Activated naive CD4-positive, alpha-beta T cell treated with anti-CD3 and anti-CD28 coated beads, Interleukin-2, amount 10 ng/mL, durations not matched to agents 7 days and 5 days (primary cell): ENCODE measurements around the gene GLS.
A peak's percentile ranks its signal among the peaks of the same experiment; 100 is the strongest.

Source experiments
- CTCF ChIA-PET: fragments of 350-600 bp; sonication (Branson Sonifier 250); formaldehyde crosslinking; loops from one replicate; lab custom pipeline; 2021; ENCODE audit warnings: antibody characterized with exemption; lab: Charles Lee
- DNase-seq: peaks from one replicate; pipeline ENCODE4 v3.0.0-alpha.2; 2020
- H3K27ac Mint-ChIP-seq: one replicate; pipeline ENCODE4 v1.8.0; 2021; ENCODE audit warnings: mild to moderate bottlenecking, moderate library complexity, mixed read lengths
- H3K27me3 Mint-ChIP-seq: one replicate; pipeline ENCODE4 v1.8.0; 2021; ENCODE audit warnings: mild to moderate bottlenecking, mixed read lengths
- H3K36me3 Mint-ChIP-seq: one replicate; pipeline ENCODE4 v1.8.0; 2021; ENCODE audit warnings: mixed read lengths
- H3K4me1 Mint-ChIP-seq: one replicate; pipeline ENCODE4 v1.8.0; 2021; ENCODE audit warnings: mixed read lengths
- H3K4me3 Mint-ChIP-seq: one replicate; pipeline ENCODE4 v1.8.0; 2021; ENCODE audit warnings: mild to moderate bottlenecking, moderate library complexity, mixed read lengths
- H3K9me3 Mint-ChIP-seq: one replicate; pipeline ENCODE4 v1.8.0; 2021; ENCODE audit warnings: mixed read lengths

Gene GLS

GRCh38 chr2:190965580-190966222 lies 85.1 kb downstream of the GLS start:
- Mint-ChIP-seq H3K4me1 (peaks cover 49% of the 10 kb centered on the region), H3K36me3 (peaks cover 80% of the 10 kb centered on the region), H3K27me3 (no peaks in the 10 kb centered on the region), H3K9me3 (no peaks in the 10 kb centered on the region), H3K4me3 (no peak overlapping the region), H3K27ac (peak overlapping the region; percentile 14)
- CTCF ChIA-PET = interaction anchor here (1.0 to 1.6 kb wide), 3 partner anchors 47 to 182 kb away, joined by 3 to 4 read pairs (median 3); no protein-coding TSS in a partner anchor
- DNase-seq = no peak

GRCh38 chr2:190968522-190968921 lies 87.9 kb downstream of the GLS start:
- CTCF ChIA-PET = interaction anchor here (1.6 to 1.9 kb wide), 2 partner anchors 118 to 188 kb away, joined by 4 to 9 read pairs; no protein-coding TSS in a partner anchor
- Mint-ChIP-seq H3K4me3 (no peak overlapping the region), H3K36me3 (peaks cover 80% of the 10 kb centered on the region), H3K27me3 (no peaks in the 10 kb centered on the region), H3K27ac (no peak overlapping the region), H3K4me1 (peaks cover 59% of the 10 kb centered on the region), H3K9me3 (no peaks in the 10 kb centered on the region)
- DNase-seq = no peak

- peaks cover 82% of the 10 kb centered on the region for H3K36me3 Mint-ChIP-seq
- CTCF ChIA-PET = no interaction called here
- H3K27ac Mint-ChIP-seq = peak overlapping the region; percentile 78
- no peak for DNase-seq
- no peaks in the 10 kb centered on the region for H3K27me3 Mint-ChIP-seq
- H3K4me3 Mint-ChIP-seq = no peak overlapping the region
- H3K4me1 Mint-ChIP-seq = peaks cover 55% of the 10 kb centered on the region
- no peaks in the 10 kb centered on the region for H3K9me3 Mint-ChIP-seq
Measured at GRCh38 chr2:190970160-190970559, 89.5 kb downstream of the GLS start.

- Mint-ChIP-seq H3K27me3 (no peaks in the 10 kb centered on the region), H3K27ac (peak overlapping the region; percentile 42), H3K9me3 (no peaks in the 10 kb centered on the region), H3K36me3 (peaks cover 84% of the 10 kb centered on the region), H3K4me1 (peaks cover 55% of the 10 kb centered on the region), H3K4me3 (no peak overlapping the region)
- CTCF ChIA-PET = no interaction called here
- DNase-seq = no peak
Measured at GRCh38 chr2:190970873-190971506, 90.4 kb downstream of the GLS start.

GRCh38 chr2:190972213-190972612 lies 91.6 kb downstream of the GLS start:
- Mint-ChIP-seq H3K27ac (peak overlapping the region; percentile 80), H3K4me1 (peaks cover 56% of the 10 kb centered on the region), H3K4me3 (no peak overlapping the region), H3K36me3 (peaks cover 82% of the 10 kb centered on the region), H3K9me3 (no peaks in the 10 kb centered on the region), H3K27me3 (no peaks in the 10 kb centered on the region)
- CTCF ChIA-PET = interaction anchor here (0.8 kb wide), 1 partner anchor 16 kb away, joined by 3 read pairs; no protein-coding TSS in a partner anchor
- no peak for DNase-seq

- peaks cover 83% of the 10 kb centered on the region for H3K36me3 Mint-ChIP-seq
- peaks cover 60% of the 10 kb centered on the region for H3K4me1 Mint-ChIP-seq
- H3K4me3 Mint-ChIP-seq = no peak overlapping the region
- no peak overlapping the region for H3K27ac Mint-ChIP-seq
- no peaks in the 10 kb centered on the region for H3K9me3 Mint-ChIP-seq
- CTCF ChIA-PET = interaction anchor here (0.8 kb wide), 1 partner anchor 15 kb away, joined by 3 read pairs; no protein-coding TSS in a partner anchor
- H3K27me3 Mint-ChIP-seq = no peaks in the 10 kb centered on the region
- no peak for DNase-seq
Measured at GRCh38 chr2:190972846-190973245, 92.2 kb downstream of the GLS start.

- peaks cover 83% of the 10 kb centered on the region for H3K36me3 Mint-ChIP-seq
- H3K27ac Mint-ChIP-seq = peak overlapping the region; percentile 74
- CTCF ChIA-PET = no interaction called here
- no peak for DNase-seq
- no peaks in the 10 kb centered on the region for H3K27me3 Mint-ChIP-seq
- H3K4me3 Mint-ChIP-seq = no peak overlapping the region
- H3K9me3 Mint-ChIP-seq = no peaks in the 10 kb centered on the region
- H3K4me1 Mint-ChIP-seq = peaks cover 60% of the 10 kb centered on the region
Measured at GRCh38 chr2:190973262-190973661, 92.6 kb downstream of the GLS start.

GRCh38 chr2:190973726-190974628 lies 93.4 kb downstream of the GLS start:
- no peak overlapping the region for H3K4me3 Mint-ChIP-seq
- H3K9me3 Mint-ChIP-seq = no peaks in the 10 kb centered on the region
- H3K27ac Mint-ChIP-seq = peak overlapping the region; percentile 74
- H3K4me1 Mint-ChIP-seq = peaks cover 65% of the 10 kb centered on the region
- no peak for DNase-seq
- H3K36me3 Mint-ChIP-seq = peaks cover 86% of the 10 kb centered on the region
- no peaks in the 10 kb centered on the region for H3K27me3 Mint-ChIP-seq
- CTCF ChIA-PET = no interaction called here

- peaks cover 86% of the 10 kb centered on the region for H3K36me3 Mint-ChIP-seq
- DNase-seq = no peak
- CTCF ChIA-PET = interaction anchor here (1.0 kb wide), 1 partner anchor 15 kb away, joined by 3 read pairs; no protein-coding TSS in a partner anchor
- H3K27me3 Mint-ChIP-seq = no peaks in the 10 kb centered on the region
- peaks cover 65% of the 10 kb centered on the region for H3K4me1 Mint-ChIP-seq
- peak overlapping the region; percentile 67 for H3K27ac Mint-ChIP-seq
- no peaks in the 10 kb centered on the region for H3K9me3 Mint-ChIP-seq
- no peak overlapping the region for H3K4me3 Mint-ChIP-seq
Measured at GRCh38 chr2:190974629-190975361, 94.2 kb downstream of the GLS start.

- Mint-ChIP-seq H3K4me1 (peaks cover 67% of the 10 kb centered on the region), H3K9me3 (no peaks in the 10 kb centered on the region), H3K4me3 (no peak overlapping the region), H3K27me3 (no peaks in the 10 kb centered on the region), H3K27ac (peak overlapping the region; percentile 75), H3K36me3 (peaks cover 87% of the 10 kb centered on the region)
- DNase-seq = no peak
- CTCF ChIA-PET = no interaction called here
Measured at GRCh38 chr2:190976521-190976920, 95.9 kb downstream of the GLS start.

GRCh38 chr2:190977505-190977904 lies 96.9 kb downstream of the GLS start:
- peaks cover 72% of the 10 kb centered on the region for H3K4me1 Mint-ChIP-seq
- no peaks in the 10 kb centered on the region for H3K9me3 Mint-ChIP-seq
- peak overlapping the region; percentile 80 for H3K27ac Mint-ChIP-seq
- H3K4me3 Mint-ChIP-seq = no peak overlapping the region
- peaks cover 88% of the 10 kb centered on the region for H3K36me3 Mint-ChIP-seq
- CTCF ChIA-PET = no interaction called here
- H3K27me3 Mint-ChIP-seq = no peaks in the 10 kb centered on the region
- no peak for DNase-seq

- DNase-seq = no peak
- Mint-ChIP-seq H3K4me1 (peaks cover 78% of the 10 kb centered on the region), H3K36me3 (peaks cover 92% of the 10 kb centered on the region), H3K9me3 (no peaks in the 10 kb centered on the region), H3K4me3 (no peak overlapping the region), H3K27ac (peak overlapping the region; percentile 92), H3K27me3 (no peaks in the 10 kb centered on the region)
- CTCF ChIA-PET = no interaction called here
Measured at GRCh38 chr2:190978389-190979053, 97.9 kb downstream of the GLS start.
